Measurements from ENCODE around the gene SLFNL1. TPM values are rescaled to one million over a fixed set of nuclear protein-coding genes. Genes with fewer than 3 reads are reported as not detected.

The SLFNL1 gene
- total and polyA plus RNA-seq, 2 experiments from 2014 or later = 0.14 to 0.29 TPM

DNA sequence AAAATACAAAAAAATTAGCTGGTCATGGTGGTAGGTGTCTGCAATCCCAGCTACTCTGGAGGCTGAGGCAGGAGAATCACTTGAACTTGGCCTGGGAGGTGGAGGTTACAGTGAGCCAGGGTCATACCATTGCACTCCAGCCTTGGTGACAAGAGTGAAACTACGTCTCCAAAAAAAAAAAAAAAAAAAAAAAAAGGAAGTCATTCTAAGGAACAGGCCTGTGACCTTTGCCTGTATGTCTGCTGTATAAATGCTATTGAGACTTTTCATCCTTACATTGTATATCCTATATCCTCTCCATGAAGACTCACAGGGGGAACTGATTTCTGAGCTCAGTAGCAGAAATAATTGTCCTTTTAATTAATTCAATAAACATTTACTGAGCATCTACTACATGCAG, 49.6 kb downstream of the SLFNL1 start:
- Histone ChIP-seq H3K27me3 (ENCODE audit: insufficient read depth) (no peaks in the 10 kb centered on the region), H4K20me1 (replicated peaks; ENCODE audit: insufficient read depth) (no peaks in the 10 kb centered on the region), H2AFZ (no peak overlapping the region), H3F3A (replicated peaks; ENCODE audit: low read depth) (no peaks in the 10 kb centered on the region), H3K9me2 (ENCODE audit: insufficient read depth) (no peaks in the 10 kb centered on the region), H3K4me3 (no peak overlapping the region), H3K36me3 (ENCODE audit: insufficient read depth) (no peaks in the 10 kb centered on the region), H3K79me2 (replicated peaks; ENCODE audit: insufficient read depth) (no peaks in the 10 kb centered on the region), H3K4me1 (ENCODE audit: insufficient read depth) (peaks cover 7% of the 10 kb centered on the region), H3K4me2 (no peak overlapping the region), H3K27ac (ENCODE audit: low read depth) (no peak overlapping the region)
- TF ChIP-seq EZH2phosphoT487 (IDR thresholded peaks at IDR 0.05; ENCODE audit: unreplicated experiment) = no peak
- no peak for TF ChIP-seq STAT1 (IDR thresholded peaks at IDR 0.05; ENCODE audit: unreplicated experiment)
- no peak for TF ChIP-seq JUNB (IDR thresholded peaks at IDR 0.05; ENCODE audit: unreplicated experiment)
- no peak for TF ChIP-seq POLR2AphosphoS5 (IDR thresholded peaks at IDR 0.05; ENCODE audit: low read depth)
- no peak for TF ChIP-seq ZNF114 (CRISPR knock-in tag; IDR thresholded peaks at IDR 0.05)
- TF ChIP-seq, protein P1, sequence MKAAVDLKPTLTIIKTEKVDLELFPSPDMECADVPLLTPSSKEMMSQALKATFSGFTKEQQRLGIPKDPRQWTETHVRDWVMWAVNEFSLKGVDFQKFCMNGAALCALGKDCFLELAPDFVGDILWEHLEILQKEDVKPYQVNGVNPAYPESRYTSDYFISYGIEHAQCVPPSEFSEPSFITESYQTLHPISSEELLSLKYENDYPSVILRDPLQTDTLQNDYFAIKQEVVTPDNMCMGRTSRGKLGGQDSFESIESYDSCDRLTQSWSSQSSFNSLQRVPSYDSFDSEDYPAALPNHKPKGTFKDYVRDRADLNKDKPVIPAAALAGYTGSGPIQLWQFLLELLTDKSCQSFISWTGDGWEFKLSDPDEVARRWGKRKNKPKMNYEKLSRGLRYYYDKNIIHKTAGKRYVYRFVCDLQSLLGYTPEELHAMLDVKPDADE (IDR thresholded peaks at IDR 0.05) = no peak
- TF ChIP-seq CREB1 (CRISPR knock-in tag; IDR thresholded peaks at IDR 0.05; ENCODE audit: low read depth) = no peak
- TF ChIP-seq, protein P2, sequence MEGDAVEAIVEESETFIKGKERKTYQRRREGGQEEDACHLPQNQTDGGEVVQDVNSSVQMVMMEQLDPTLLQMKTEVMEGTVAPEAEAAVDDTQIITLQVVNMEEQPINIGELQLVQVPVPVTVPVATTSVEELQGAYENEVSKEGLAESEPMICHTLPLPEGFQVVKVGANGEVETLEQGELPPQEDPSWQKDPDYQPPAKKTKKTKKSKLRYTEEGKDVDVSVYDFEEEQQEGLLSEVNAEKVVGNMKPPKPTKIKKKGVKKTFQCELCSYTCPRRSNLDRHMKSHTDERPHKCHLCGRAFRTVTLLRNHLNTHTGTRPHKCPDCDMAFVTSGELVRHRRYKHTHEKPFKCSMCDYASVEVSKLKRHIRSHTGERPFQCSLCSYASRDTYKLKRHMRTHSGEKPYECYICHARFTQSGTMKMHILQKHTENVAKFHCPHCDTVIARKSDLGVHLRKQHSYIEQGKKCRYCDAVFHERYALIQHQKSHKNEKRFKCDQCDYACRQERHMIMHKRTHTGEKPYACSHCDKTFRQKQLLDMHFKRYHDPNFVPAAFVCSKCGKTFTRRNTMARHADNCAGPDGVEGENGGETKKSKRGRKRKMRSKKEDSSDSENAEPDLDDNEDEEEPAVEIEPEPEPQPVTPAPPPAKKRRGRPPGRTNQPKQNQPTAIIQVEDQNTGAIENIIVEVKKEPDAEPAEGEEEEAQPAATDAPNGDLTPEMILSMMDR (conservative IDR thresholded peaks at IDR 0.05; ENCODE audit: low read depth in 2 of 2) = no peak
- TF ChIP-seq, protein P3, sequence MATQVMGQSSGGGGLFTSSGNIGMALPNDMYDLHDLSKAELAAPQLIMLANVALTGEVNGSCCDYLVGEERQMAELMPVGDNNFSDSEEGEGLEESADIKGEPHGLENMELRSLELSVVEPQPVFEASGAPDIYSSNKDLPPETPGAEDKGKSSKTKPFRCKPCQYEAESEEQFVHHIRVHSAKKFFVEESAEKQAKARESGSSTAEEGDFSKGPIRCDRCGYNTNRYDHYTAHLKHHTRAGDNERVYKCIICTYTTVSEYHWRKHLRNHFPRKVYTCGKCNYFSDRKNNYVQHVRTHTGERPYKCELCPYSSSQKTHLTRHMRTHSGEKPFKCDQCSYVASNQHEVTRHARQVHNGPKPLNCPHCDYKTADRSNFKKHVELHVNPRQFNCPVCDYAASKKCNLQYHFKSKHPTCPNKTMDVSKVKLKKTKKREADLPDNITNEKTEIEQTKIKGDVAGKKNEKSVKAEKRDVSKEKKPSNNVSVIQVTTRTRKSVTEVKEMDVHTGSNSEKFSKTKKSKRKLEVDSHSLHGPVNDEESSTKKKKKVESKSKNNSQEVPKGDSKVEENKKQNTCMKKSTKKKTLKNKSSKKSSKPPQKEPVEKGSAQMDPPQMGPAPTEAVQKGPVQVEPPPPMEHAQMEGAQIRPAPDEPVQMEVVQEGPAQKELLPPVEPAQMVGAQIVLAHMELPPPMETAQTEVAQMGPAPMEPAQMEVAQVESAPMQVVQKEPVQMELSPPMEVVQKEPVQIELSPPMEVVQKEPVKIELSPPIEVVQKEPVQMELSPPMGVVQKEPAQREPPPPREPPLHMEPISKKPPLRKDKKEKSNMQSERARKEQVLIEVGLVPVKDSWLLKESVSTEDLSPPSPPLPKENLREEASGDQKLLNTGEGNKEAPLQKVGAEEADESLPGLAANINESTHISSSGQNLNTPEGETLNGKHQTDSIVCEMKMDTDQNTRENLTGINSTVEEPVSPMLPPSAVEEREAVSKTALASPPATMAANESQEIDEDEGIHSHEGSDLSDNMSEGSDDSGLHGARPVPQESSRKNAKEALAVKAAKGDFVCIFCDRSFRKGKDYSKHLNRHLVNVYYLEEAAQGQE (IDR thresholded peaks at IDR 0.05; ENCODE audit: unreplicated experiment) = no peak
- H3K36me3 Mint-ChIP-seq (ENCODE audit: low read depth) = no peaks in the 10 kb centered on the region; the same call in 2 of the 3 replicates
- H3K27me3 Mint-ChIP-seq (ENCODE audit: insufficient read depth, low read depth, poor library complexity) = no peaks in the 10 kb centered on the region
- ATAC-seq (no peak), DNase-seq (ENCODE audit: low spot score) (no peak)
- H3K27ac Mint-ChIP-seq = no peak overlapping the region
- no peak overlapping the region for H3K4me3 Mint-ChIP-seq
- H3K9me3 Mint-ChIP-seq = no peaks in the 10 kb centered on the region
- peaks cover 4% of the 10 kb centered on the region; the same call in 1 of the 3 replicates for H3K4me1 Mint-ChIP-seq

DNA sequence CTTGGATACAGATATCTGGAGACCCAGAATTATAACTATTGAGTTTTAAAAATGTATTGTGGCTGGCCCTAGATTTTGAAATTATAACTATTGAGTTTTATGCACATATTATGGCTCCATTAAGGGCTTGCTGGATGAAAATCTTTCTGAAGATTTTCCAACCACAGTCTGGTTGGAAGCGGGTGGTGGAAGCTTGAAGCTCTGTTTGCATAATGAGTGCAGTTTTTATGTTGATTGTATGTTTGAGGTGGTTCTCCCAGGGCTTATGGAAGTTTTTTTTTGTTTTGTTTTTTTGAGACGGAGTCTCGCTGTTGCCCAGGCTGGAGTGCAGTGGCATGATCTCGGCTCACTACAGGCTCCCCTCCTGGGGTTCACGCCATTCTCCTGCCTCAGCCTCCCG, 52.1 kb downstream of the SLFNL1 start:
- peaks cover 5% of the 10 kb centered on the region for H3K27me3 Mint-ChIP-seq (ENCODE audit: insufficient read depth, low read depth, poor library complexity)
- no peaks in the 10 kb centered on the region for H3K9me2 ChIP-seq (ENCODE audit: insufficient read depth)
- H4K20me1 ChIP-seq (replicated peaks; ENCODE audit: insufficient read depth) = no peaks in the 10 kb centered on the region
- no peaks in the 10 kb centered on the region for H3K36me3 Mint-ChIP-seq (ENCODE audit: low read depth)
- ATAC-seq (no peak), DNase-seq (ENCODE audit: low spot score) (no peak)
- H3K4me3 Mint-ChIP-seq = no peak overlapping the region
- no peak overlapping the region for H2AFZ ChIP-seq
- H3K27ac Mint-ChIP-seq = no peak overlapping the region
- peaks cover 7% of the 10 kb centered on the region for H3K4me1 ChIP-seq (ENCODE audit: insufficient read depth)
- no peak overlapping the region for H3K4me3 ChIP-seq
- no peaks in the 10 kb centered on the region for H3K9me3 Mint-ChIP-seq
- no peaks in the 10 kb centered on the region for H3K27me3 ChIP-seq (ENCODE audit: insufficient read depth)
- H3K4me1 Mint-ChIP-seq = peaks cover 14% of the 10 kb centered on the region
- no peak overlapping the region for H3K4me2 ChIP-seq
- H3K79me2 ChIP-seq (replicated peaks; ENCODE audit: insufficient read depth) = no peaks in the 10 kb centered on the region
- no peaks in the 10 kb centered on the region for H3K36me3 ChIP-seq (ENCODE audit: insufficient read depth)
- no peak overlapping the region for H3K27ac ChIP-seq (ENCODE audit: low read depth)
- H3F3A ChIP-seq (replicated peaks; ENCODE audit: low read depth) = no peaks in the 10 kb centered on the region
- TF ChIP-seq CREB1 (CRISPR knock-in tag; IDR thresholded peaks at IDR 0.05; ENCODE audit: low read depth) = no peak
- TF ChIP-seq, protein P4, sequence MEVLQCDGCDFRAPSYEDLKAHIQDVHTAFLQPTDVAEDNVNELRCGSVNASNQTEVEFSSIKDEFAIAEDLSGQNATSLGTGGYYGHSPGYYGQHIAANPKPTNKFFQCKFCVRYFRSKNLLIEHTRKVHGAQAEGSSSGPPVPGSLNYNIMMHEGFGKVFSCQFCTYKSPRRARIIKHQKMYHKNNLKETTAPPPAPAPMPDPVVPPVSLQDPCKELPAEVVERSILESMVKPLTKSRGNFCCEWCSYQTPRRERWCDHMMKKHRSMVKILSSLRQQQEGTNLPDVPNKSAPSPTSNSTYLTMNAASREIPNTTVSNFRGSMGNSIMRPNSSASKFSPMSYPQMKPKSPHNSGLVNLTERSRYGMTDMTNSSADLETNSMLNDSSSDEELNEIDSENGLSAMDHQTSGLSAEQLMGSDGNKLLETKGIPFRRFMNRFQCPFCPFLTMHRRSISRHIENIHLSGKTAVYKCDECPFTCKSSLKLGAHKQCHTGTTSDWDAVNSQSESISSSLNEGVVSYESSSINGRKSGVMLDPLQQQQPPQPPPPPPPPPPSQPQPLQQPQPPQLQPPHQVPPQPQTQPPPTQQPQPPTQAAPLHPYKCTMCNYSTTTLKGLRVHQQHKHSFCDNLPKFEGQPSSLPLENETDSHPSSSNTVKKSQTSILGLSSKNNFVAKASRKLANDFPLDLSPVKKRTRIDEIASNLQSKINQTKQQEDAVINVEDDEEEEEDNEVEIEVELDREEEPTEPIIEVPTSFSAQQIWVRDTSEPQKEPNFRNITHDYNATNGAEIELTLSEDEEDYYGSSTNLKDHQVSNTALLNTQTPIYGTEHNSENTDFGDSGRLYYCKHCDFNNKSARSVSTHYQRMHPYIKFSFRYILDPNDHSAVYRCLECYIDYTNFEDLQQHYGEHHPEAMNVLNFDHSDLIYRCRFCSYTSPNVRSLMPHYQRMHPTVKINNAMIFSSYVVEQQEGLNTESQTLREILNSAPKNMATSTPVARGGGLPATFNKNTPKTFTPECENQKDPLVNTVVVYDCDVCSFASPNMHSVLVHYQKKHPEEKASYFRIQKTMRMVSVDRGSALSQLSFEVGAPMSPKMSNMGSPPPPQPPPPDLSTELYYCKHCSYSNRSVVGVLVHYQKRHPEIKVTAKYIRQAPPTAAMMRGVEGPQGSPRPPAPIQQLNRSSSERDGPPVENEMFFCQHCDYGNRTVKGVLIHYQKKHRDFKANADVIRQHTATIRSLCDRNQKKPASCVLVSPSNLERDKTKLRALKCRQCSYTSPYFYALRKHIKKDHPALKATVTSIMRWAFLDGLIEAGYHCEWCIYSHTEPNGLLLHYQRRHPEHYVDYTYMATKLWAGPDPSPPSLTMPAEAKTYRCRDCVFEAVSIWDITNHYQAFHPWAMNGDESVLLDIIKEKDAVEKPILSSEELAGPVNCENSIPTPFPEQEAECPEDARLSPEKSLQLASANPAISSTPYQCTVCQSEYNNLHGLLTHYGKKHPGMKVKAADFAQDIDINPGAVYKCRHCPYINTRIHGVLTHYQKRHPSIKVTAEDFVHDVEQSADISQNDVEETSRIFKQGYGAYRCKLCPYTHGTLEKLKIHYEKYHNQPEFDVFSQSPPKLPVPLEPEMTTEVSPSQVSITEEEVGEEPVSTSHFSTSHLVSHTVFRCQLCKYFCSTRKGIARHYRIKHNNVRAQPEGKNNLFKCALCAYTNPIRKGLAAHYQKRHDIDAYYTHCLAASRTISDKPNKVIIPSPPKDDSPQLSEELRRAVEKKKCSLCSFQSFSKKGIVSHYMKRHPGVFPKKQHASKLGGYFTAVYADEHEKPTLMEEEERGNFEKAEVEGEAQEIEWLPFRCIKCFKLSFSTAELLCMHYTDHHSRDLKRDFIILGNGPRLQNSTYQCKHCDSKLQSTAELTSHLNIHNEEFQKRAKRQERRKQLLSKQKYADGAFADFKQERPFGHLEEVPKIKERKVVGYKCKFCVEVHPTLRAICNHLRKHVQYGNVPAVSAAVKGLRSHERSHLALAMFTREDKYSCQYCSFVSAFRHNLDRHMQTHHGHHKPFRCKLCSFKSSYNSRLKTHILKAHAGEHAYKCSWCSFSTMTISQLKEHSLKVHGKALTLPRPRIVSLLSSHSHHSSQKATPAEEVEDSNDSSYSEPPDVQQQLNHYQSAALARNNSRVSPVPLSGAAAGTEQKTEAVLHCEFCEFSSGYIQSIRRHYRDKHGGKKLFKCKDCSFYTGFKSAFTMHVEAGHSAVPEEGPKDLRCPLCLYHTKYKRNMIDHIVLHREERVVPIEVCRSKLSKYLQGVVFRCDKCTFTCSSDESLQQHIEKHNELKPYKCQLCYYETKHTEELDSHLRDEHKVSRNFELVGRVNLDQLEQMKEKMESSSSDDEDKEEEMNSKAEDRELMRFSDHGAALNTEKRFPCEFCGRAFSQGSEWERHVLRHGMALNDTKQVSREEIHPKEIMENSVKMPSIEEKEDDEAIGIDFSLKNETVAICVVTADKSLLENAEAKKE (CRISPR knock-in tag; IDR thresholded peaks at IDR 0.05) = no peak
- TF ChIP-seq POLR2AphosphoS5 (IDR thresholded peaks at IDR 0.05; ENCODE audit: low read depth) = no peak

Measured in GM23338 (cell line).